ENCODE data around the gene CEP41. TPM values are rescaled to one million over a fixed set of nuclear protein-coding genes. Genes with fewer than 3 reads are reported as not detected.

CEP41 gene
- total RNA-seq, 1 experiment from 2014 or later, result 7.1 TPM

DNA sequence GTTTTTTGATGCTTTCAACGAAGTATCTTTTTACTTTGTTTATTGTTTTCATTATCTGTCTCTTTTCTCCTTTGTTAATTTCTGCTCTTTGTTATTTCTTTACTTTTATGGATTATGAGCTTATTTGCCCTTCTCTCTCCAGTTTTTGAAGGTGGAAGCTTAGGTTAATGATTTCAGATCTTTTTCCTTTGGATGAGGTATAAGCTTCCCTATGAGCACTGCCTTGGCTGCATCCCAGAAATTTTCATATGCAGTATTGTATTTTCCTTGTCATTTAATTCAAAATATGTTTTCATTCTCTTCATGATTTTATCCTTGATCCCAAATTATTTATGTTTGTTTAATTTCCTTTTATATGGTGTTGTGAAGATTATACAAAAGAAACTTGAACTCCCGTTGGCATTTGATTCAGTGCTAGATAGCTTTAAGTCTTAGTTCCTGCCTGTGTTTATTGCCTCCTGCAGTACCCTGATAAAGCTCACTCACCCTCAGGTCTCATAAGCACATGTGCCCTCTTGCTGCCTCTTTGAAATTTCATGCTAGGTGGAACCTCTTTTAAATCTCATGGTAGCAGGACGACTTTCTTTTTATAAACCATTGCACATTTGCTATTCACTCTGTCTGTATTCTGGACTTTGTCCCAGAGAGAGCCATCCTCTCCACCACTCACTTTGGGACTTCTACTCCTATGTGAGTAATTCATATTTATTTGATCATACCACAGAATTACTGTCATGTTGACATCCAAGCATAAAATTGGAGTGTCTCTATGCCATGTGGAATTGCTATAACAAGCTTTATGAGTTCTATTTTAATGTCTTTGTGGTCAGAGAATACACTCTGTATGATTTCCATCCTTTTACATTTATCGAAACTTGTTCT is 23.0 kb upstream of the CEP41 start:
- CTCF ChIA-PET, result interaction anchor here (0.6 to 0.7 kb wide), 2 partner anchors 176 to 391 kb away, joined by 3 read pairs; no protein-coding TSS in a partner anchor
- no peak for ATAC-seq

More for the DNA sequence above, 23.0 kb upstream of the CEP41 start:
- no peak for DNase-seq (ENCODE audit: low spot score)
- Mint-ChIP-seq H3K27me3 (ENCODE audit: low read depth) (peaks cover 6% of the 10 kb centered on the region), H3K27ac (no peak overlapping the region), H3K4me1 (no peaks in the 10 kb centered on the region), H3K4me3 (no peak overlapping the region), H3K36me3 (peaks cover 7% of the 10 kb centered on the region), H3K9me3 (peaks cover 22% of the 10 kb centered on the region)
- POLR2A ChIA-PET, result no interaction called here
- TF ChIP-seq KAT7 (CRISPR knock-in tag; IDR thresholded peaks at IDR 0.05; ENCODE audit: borderline replicate concordance) (no peak), USF2 (CRISPR knock-in tag; IDR thresholded peaks at IDR 0.05) (no peak), ZNF532 (CRISPR knock-in tag; IDR thresholded peaks at IDR 0.05; ENCODE audit: borderline replicate concordance) (no peak), ZNF121 (CRISPR knock-in tag; IDR thresholded peaks at IDR 0.05) (no peak), JUN (CRISPR knock-in tag; IDR thresholded peaks at IDR 0.05) (no peak), NFATC4 (CRISPR knock-in tag; IDR thresholded peaks at IDR 0.05) (no peak), CREM (CRISPR knock-in tag; IDR thresholded peaks at IDR 0.05) (no peak), CDX4 (CRISPR knock-in tag; IDR thresholded peaks at IDR 0.05; ENCODE audit: borderline replicate concordance) (no peak), GABPB1 (CRISPR knock-in tag; IDR thresholded peaks at IDR 0.05) (no peak), GRHL2 (CRISPR knock-in tag; IDR thresholded peaks at IDR 0.05; ENCODE audit: insufficient replicate concordance, severe bottlenecking) (no peak), AFF4 (CRISPR knock-in tag; IDR thresholded peaks at IDR 0.05; ENCODE audit: borderline replicate concordance) (no peak), E2F1 (CRISPR knock-in tag; IDR thresholded peaks at IDR 0.05) (no peak), TCF7 (CRISPR knock-in tag; IDR thresholded peaks at IDR 0.05; ENCODE audit: low read depth) (no peak)
- TF ChIP-seq, protein P1, sequence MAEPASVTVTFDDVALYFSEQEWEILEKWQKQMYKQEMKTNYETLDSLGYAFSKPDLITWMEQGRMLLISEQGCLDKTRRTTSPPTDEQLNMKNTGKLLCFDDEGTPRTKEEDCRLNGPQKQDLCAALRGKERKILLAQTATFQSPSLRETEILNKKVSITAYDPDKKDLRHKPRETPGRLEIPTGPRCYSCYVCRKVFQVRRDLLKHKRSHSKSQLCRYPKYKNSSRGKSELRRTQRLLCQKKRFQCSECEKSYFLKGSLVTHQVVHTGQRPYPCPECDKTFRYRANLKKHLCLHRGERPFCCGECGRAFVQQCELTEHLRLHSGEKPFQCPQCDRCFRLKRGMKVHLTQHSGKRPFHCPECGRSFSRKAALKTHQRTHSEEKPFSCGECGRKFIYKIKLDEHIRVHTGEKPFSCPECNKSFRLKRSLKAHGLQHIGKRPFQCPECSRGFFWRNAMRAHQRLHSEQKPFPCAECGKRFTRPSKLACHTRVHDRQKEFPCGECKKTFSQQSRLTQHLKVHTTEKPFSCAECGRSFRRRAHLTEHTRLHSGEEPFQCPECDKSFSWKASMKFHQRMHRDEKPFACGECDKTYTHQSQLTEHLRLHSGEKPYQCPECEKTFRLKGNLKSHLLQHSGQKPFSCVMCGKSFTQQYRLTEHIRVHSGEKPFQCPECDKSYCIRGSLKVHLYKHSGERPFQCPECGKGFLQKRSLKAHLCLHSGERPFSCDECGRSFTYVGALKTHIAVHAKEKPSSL (CRISPR knock-in tag; conservative IDR thresholded peaks at IDR 0.05), result no peak
- TF ChIP-seq, protein P2, sequence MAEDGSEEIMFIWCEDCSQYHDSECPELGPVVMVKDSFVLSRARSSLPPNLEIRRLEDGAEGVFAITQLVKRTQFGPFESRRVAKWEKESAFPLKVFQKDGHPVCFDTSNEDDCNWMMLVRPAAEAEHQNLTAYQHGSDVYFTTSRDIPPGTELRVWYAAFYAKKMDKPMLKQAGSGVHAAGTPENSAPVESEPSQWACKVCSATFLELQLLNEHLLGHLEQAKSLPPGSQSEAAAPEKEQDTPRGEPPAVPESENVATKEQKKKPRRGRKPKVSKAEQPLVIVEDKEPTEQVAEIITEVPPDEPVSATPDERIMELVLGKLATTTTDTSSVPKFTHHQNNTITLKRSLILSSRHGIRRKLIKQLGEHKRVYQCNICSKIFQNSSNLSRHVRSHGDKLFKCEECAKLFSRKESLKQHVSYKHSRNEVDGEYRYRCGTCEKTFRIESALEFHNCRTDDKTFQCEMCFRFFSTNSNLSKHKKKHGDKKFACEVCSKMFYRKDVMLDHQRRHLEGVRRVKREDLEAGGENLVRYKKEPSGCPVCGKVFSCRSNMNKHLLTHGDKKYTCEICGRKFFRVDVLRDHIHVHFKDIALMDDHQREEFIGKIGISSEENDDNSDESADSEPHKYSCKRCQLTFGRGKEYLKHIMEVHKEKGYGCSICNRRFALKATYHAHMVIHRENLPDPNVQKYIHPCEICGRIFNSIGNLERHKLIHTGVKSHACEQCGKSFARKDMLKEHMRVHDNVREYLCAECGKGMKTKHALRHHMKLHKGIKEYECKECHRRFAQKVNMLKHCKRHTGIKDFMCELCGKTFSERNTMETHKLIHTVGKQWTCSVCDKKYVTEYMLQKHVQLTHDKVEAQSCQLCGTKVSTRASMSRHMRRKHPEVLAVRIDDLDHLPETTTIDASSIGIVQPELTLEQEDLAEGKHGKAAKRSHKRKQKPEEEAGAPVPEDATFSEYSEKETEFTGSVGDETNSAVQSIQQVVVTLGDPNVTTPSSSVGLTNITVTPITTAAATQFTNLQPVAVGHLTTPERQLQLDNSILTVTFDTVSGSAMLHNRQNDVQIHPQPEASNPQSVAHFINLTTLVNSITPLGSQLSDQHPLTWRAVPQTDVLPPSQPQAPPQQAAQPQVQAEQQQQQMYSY (CRISPR knock-in tag; IDR thresholded peaks at IDR 0.05), result no peak
